Parathyroid adenoma (tissue), 2 donors: ENCODE results near the gene EVX2.

Source experiments
- H2AFZ ChIP-seq: fragments of 300-600 bp; sonication (generic); one replicate; pipeline ENCODE4 v1.7.0; 2017; ENCODE audit warnings: antibody characterized with exemption, mild to moderate bottlenecking
- H3K27ac ChIP-seq: fragments of 300-600 bp; sonication (generic); one replicate; pipeline ENCODE4 v1.7.0; 2017
- H3K27me3 ChIP-seq: fragments of 300-600 bp; sonication (generic); one replicate; pipeline ENCODE4 v1.7.0; 2017; ENCODE audit warnings: low read length; ENCODE audit not compliant: control insufficient read depth, insufficient read depth
- H3K36me3 ChIP-seq: fragments of 300-600 bp; sonication (generic); one replicate; pipeline ENCODE4 v1.7.0; 2017; ENCODE audit warnings: low read length; ENCODE audit not compliant: control insufficient read depth, insufficient read depth
- H3K4me1 ChIP-seq: fragments of 300-600 bp; sonication (generic); one replicate; pipeline ENCODE4 v1.7.0; 2017; ENCODE audit warnings: control low read depth
- H3K4me2 ChIP-seq: fragments of 300-600 bp; sonication (generic); one replicate; pipeline ENCODE4 v1.7.0; 2017; ENCODE audit warnings: low read length
- H3K4me3 ChIP-seq: fragments of 300-600 bp; sonication (generic); one replicate; pipeline ENCODE4 v1.7.0; 2017; ENCODE audit warnings: low read depth, low read length
- H3K79me2 ChIP-seq: fragments of 300-600 bp; sonication (generic); one replicate; pipeline ENCODE4 v1.7.0; 2017; ENCODE audit warnings: control low read depth
- H3K9ac ChIP-seq: fragments of 300-600 bp; sonication (generic); one replicate; pipeline ENCODE4 v1.7.0; 2017; ENCODE audit warnings: mild to moderate bottlenecking
- H3K9me3 ChIP-seq: fragments of 300-600 bp; sonication (generic); one replicate; pipeline ENCODE4 v1.7.0; 2017; ENCODE audit warnings: low read length; ENCODE audit not compliant: control insufficient read depth
- CTCF ChIP-seq: fragments of 300-600 bp; sonication (generic); IDR thresholded peaks from one replicate; pipeline ENCODE4 v1.7.0; 2017; ENCODE audit warnings: antibody characterized with exemption, mild to moderate bottlenecking
- donor health status: primary hyperparathyroidism.

The EVX2 gene

GRCh38 chr2:176078541-176079284, 5.0 kb downstream of the EVX2 start:
- Histone ChIP-seq H3K79me2 (no peaks in the 10 kb centered on the region), H3K4me3 (no peak overlapping the region), H3K4me2 (no peak overlapping the region), H3K27me3 (peaks cover 40% of the 10 kb centered on the region), H3K36me3 (no peaks in the 10 kb centered on the region), H3K4me1 (no peaks in the 10 kb centered on the region), H3K9me3 (peaks cover 5% of the 10 kb centered on the region), H3K9ac (no peak overlapping the region), H3K27ac (no peak overlapping the region), H2AFZ (no peak overlapping the region)
- TF ChIP-seq CTCF = no peak

GRCh38 chr2:176076796-176077195, 7.0 kb downstream of the EVX2 start:
- Histone ChIP-seq H3K4me2 (no peak overlapping the region), H2AFZ (no peak overlapping the region), H3K9me3 (peaks cover 2% of the 10 kb centered on the region), H3K79me2 (no peaks in the 10 kb centered on the region), H3K9ac (no peak overlapping the region), H3K36me3 (no peaks in the 10 kb centered on the region), H3K4me1 (no peaks in the 10 kb centered on the region), H3K4me3 (no peak overlapping the region), H3K27me3 (peaks cover 31% of the 10 kb centered on the region), H3K27ac (no peak overlapping the region)
- no peak for TF ChIP-seq CTCF

DNA sequence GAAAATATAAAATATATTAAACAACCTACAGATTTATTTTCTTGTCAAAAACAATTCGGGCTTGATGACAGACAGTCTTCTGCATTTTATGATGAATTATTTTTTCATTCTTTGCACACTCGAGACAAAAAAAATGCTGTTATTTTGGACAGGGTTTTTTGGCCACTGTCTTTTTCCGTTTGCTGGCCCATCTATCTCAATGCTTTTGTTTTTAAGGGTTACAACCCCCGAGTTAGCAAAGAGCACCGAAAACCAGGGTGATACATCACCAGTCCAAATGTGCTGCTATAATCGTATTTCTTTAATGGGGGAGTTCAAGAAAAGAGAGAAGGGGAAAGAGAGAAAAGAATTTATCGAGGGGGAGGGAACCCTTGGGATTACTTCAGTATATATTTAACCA, 7.7 kb downstream of the EVX2 start:
- no peaks in the 10 kb centered on the region for H3K36me3 ChIP-seq
- no peak overlapping the region for H3K4me2 ChIP-seq
- peaks cover 33% of the 10 kb centered on the region for H3K27me3 ChIP-seq
- H2AFZ ChIP-seq = no peak overlapping the region
- no peak overlapping the region for H3K4me3 ChIP-seq
- H3K4me1 ChIP-seq = no peaks in the 10 kb centered on the region
- H3K9ac ChIP-seq = no peak overlapping the region
- no peaks in the 10 kb centered on the region for H3K9me3 ChIP-seq
- no peak overlapping the region for H3K27ac ChIP-seq
- no peaks in the 10 kb centered on the region for H3K79me2 ChIP-seq
- no peak for TF ChIP-seq CTCF

DNA sequence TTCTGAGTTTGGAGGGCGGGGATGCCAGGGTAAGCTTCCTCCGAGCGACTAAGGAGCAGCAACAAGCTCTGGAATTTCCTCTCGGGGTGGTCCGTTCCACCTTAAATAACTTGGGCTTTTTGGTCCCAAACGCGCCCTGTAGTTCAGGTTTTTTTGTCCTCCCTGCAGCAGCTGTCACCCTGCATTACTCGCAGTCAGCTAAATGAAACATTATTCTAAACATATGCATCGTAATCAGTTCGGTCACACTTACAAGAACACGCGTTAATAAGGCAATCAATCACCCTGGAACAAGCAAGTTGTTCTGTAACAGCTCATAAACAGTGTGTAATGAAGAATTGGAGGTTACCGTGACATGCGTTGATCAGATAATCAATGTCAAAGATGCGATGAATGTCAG, 8.3 kb downstream of the EVX2 start:
- H3K9ac ChIP-seq = no peak overlapping the region
- no peaks in the 10 kb centered on the region for H3K36me3 ChIP-seq
- H2AFZ ChIP-seq = no peak overlapping the region
- H3K27ac ChIP-seq = no peak overlapping the region
- H3K9me3 ChIP-seq = no peaks in the 10 kb centered on the region
- no peaks in the 10 kb centered on the region for H3K79me2 ChIP-seq
- H3K27me3 ChIP-seq = peaks cover 33% of the 10 kb centered on the region
- TF ChIP-seq CTCF = no peak
- H3K4me1 ChIP-seq = no peaks in the 10 kb centered on the region
- no peak overlapping the region for H3K4me3 ChIP-seq
- no peak overlapping the region for H3K4me2 ChIP-seq

GRCh38 chr2:176074919-176075425, 8.8 kb downstream of the EVX2 start:
- H3K79me2 ChIP-seq = no peaks in the 10 kb centered on the region
- no peak overlapping the region for H3K4me3 ChIP-seq
- no peak overlapping the region for H3K4me2 ChIP-seq
- no peak overlapping the region for H2AFZ ChIP-seq
- H3K36me3 ChIP-seq = no peaks in the 10 kb centered on the region
- H3K27ac ChIP-seq = no peak overlapping the region
- peaks cover 33% of the 10 kb centered on the region for H3K27me3 ChIP-seq
- H3K9ac ChIP-seq = no peak overlapping the region
- TF ChIP-seq CTCF = no peak
- no peaks in the 10 kb centered on the region for H3K4me1 ChIP-seq
- no peaks in the 10 kb centered on the region for H3K9me3 ChIP-seq
